DND-41 (cell line): ENCODE data around the gene LUZP4.

Experiments used
- CTCF ChIP-seq: IDR thresholded peaks from 2 replicates; pipeline ENCODE4 v1.5.1; 2012; ENCODE audit warnings: borderline replicate concordance, low read length, moderate library complexity, mild to moderate bottlenecking; ENCODE audit not compliant: poor library complexity, severe bottlenecking; ENCODE audit errors: extremely low read depth
- EZH2 ChIP-seq: IDR thresholded peaks from 3 replicates; pipeline ENCODE4 v1.6.1; 2012; ENCODE audit warnings: borderline replicate concordance, low read depth, mild to moderate bottlenecking, moderate library complexity, low read length, inconsistent platforms; ENCODE audit not compliant: severe bottlenecking

GRCh38 chrX:115255003-115255402 lies 34.5 kb upstream of the LUZP4 start:
- no peak for TF ChIP-seq CTCF
- no peak for TF ChIP-seq EZH2
